Activated CD8-positive, alpha-beta T cell treated with anti-CD3 and anti-CD28 coated beads for 36 hours (primary cell): ENCODE measurements around the gene FARP1. TPM values are rescaled to one million over a fixed set of nuclear protein-coding genes. Genes with fewer than 3 reads are reported as not detected.

Source experiments
- ATAC-seq: fragments of 200-7000 bp; cut with Tn5 transposase; one replicate; pipeline ENCODE4 v1.10.0; 2021; ENCODE audit warnings: mild to moderate bottlenecking, moderate library complexity
- CTCF ChIA-PET: fragments of 350-600 bp; sonication (Branson Sonifier 250); formaldehyde crosslinking; loops from one replicate; lab custom pipeline; 2021; ENCODE audit warnings: antibody characterized with exemption; lab: Charles Lee
- POLR2A ChIA-PET: fragments of 350-600 bp; sonication (Branson Sonifier 250); formaldehyde crosslinking; loops from one replicate; lab custom pipeline; 2021; ENCODE audit warnings: antibody characterized with exemption; lab: Charles Lee
- DNase-seq: peaks from one replicate; pipeline ENCODE4 v3.0.0-alpha.2; 2020
- H3K27ac Mint-ChIP-seq: one replicate; pipeline ENCODE4 v1.8.0; 2021; ENCODE audit warnings: mild to moderate bottlenecking, mixed read lengths
- H3K27me3 Mint-ChIP-seq: one replicate; pipeline ENCODE4 v1.8.0; 2021; ENCODE audit warnings: mixed read lengths
- H3K36me3 Mint-ChIP-seq: one replicate; pipeline ENCODE4 v1.8.0; 2021; ENCODE audit warnings: low read depth, mixed read lengths
- H3K4me1 Mint-ChIP-seq: one replicate; pipeline ENCODE4 v1.8.0; 2021; ENCODE audit warnings: low read depth, mixed read lengths
- H3K4me3 Mint-ChIP-seq: one replicate; pipeline ENCODE4 v1.8.0; 2021; ENCODE audit warnings: mild to moderate bottlenecking, moderate library complexity, mixed read lengths
- H3K9me3 Mint-ChIP-seq: one replicate; pipeline ENCODE4 v1.8.0; 2021; ENCODE audit warnings: mixed read lengths
- CTCF ChIP-seq: fragments of 200-600 bp; IDR thresholded peaks from one replicate; pipeline ENCODE4 v1.8.0; 2022; ENCODE audit warnings: antibody characterized with exemption, mild to moderate bottlenecking
- intact Hi-C: fragments of 100-400 bp; cut with micrococcal nuclease; formaldehyde crosslinking; loops from one replicate; pipeline ENCODE4 v1.10.0; 2022
- total RNA-seq, 2 experiments: library from RNA; stranded (reverse); gene quantifications; one replicate each; pipeline ENCODE4 v1.2.3, GENCODE V29; 2021

Gene FARP1
- total RNA-seq, 2 experiments from 2014 or later = 0.27 to 0.43 TPM

- DNase-seq = no peak
Measured at GRCh38 chr13:98141091-98141490, 1.8 kb upstream of the FARP1 start.

GRCh38 chr13:98141509-98142379 lies 1.1 kb upstream of the FARP1 start:
- no peak for TF ChIP-seq CTCF
- DNase-seq (no peak), ATAC-seq (no peak)
- H3K27me3 Mint-ChIP-seq = peaks cover 55% of the 10 kb centered on the region
- H3K36me3 Mint-ChIP-seq = no peaks in the 10 kb centered on the region
- peak overlapping the region; percentile 32 for H3K4me3 Mint-ChIP-seq
- POLR2A ChIA-PET = no interaction called here
- intact Hi-C loops = no loop called here
- H3K27ac Mint-ChIP-seq = no peak overlapping the region
- no peaks in the 10 kb centered on the region for H3K9me3 Mint-ChIP-seq
- H3K4me1 Mint-ChIP-seq = peaks cover 3% of the 10 kb centered on the region
- CTCF ChIA-PET = no interaction called here

More at GRCh38 chr13:98141091-98141490, 1.8 kb upstream of the FARP1 start:
- intact Hi-C loops = no loop called here
- Mint-ChIP-seq H3K36me3 (no peaks in the 10 kb centered on the region), H3K4me1 (peaks cover 3% of the 10 kb centered on the region), H3K9me3 (no peaks in the 10 kb centered on the region), H3K4me3 (no peak overlapping the region), H3K27me3 (peaks cover 50% of the 10 kb centered on the region), H3K27ac (no peak overlapping the region)
- no peak for TF ChIP-seq CTCF
- ChIA-PET POLR2A (interaction anchor here (0.6 kb wide), 1 partner anchor 915 kb away, joined by 3 read pairs; no protein-coding TSS in a partner anchor), CTCF (no interaction called here)
- ATAC-seq = no peak

GRCh38 chr13:98143157-98143553 lies 261 bp downstream of the FARP1 start:
- POLR2A ChIA-PET = no interaction called here
- intact Hi-C loops = no loop called here
- H3K27ac Mint-ChIP-seq = no peak overlapping the region
- H3K4me3 Mint-ChIP-seq = no peak overlapping the region
- TF ChIP-seq CTCF = no peak
- peaks cover 50% of the 10 kb centered on the region for H3K27me3 Mint-ChIP-seq
- CTCF ChIA-PET = no interaction called here
- DNase-seq (no peak), ATAC-seq (peak; percentile 34)
- H3K4me1 Mint-ChIP-seq = peaks cover 3% of the 10 kb centered on the region
- no peaks in the 10 kb centered on the region for H3K9me3 Mint-ChIP-seq
- H3K36me3 Mint-ChIP-seq = no peaks in the 10 kb centered on the region

GRCh38 chr13:98143601-98144026 lies 720 bp downstream of the FARP1 start:
- intact Hi-C loops = no loop called here
- POLR2A ChIA-PET = no interaction called here
- Mint-ChIP-seq H3K36me3 (no peaks in the 10 kb centered on the region), H3K27ac (no peak overlapping the region), H3K9me3 (no peaks in the 10 kb centered on the region), H3K4me3 (no peak overlapping the region), H3K27me3 (peaks cover 47% of the 10 kb centered on the region), H3K4me1 (peaks cover 3% of the 10 kb centered on the region)
- no peak for DNase-seq
- no peak for TF ChIP-seq CTCF
- CTCF ChIA-PET = no interaction called here
- no peak for ATAC-seq

GRCh38 chr13:98144027-98144741 lies 1.3 kb downstream of the FARP1 start:
- no peaks in the 10 kb centered on the region for H3K36me3 Mint-ChIP-seq
- H3K27me3 Mint-ChIP-seq = peaks cover 47% of the 10 kb centered on the region
- peaks cover 3% of the 10 kb centered on the region for H3K4me1 Mint-ChIP-seq
- ChIA-PET POLR2A (no interaction called here), CTCF (no interaction called here)
- ATAC-seq (no peak), DNase-seq (no peak)
- H3K9me3 Mint-ChIP-seq = no peaks in the 10 kb centered on the region
- intact Hi-C loops = no loop called here
- peak overlapping the region; percentile 48 for H3K4me3 Mint-ChIP-seq
- TF ChIP-seq CTCF = no peak
- no peak overlapping the region for H3K27ac Mint-ChIP-seq
